GM12872 (cell line): Measurements from ENCODE around the gene MICU1.

Source experiments
- CTCF ChIP-seq: IDR thresholded peaks from 3 replicates; pipeline ENCODE4 v1.5.1; 2011; ENCODE audit warnings: low read depth, mild to moderate bottlenecking, low read length, moderate library complexity; ENCODE audit not compliant: insufficient read depth

The MICU1 gene

DNA sequence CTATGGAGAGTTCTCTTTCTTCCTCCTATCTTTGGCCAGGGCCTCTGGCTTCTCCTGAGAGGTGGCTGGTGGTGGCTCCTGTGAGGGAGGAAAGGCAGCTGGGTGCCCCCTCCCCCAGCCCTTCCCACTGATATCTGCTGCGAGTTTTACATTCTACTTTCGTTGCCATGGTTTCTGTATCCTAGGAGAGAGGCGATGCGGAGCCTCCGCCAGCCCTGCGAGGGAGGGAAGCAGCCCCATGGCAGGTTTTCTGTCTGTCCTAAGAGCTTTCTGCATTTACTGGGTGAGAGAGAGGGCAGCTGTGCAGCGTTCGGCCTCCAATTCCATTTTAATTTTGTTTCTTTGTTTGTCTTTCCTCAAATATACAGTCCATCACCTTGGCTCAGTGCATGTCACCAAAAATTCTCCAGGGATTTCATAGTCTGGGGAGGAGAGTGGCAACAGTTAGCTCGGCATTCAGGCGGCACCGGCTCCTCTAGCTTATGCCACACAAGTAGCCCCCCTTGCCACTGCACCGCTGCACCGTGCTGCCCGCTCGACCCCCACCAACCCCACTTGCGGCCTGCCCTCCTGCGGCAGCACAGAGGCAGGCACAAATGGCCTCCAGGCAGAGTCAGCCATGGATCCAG lies 291.6 kb downstream of the MICU1 start:
- TF ChIP-seq CTCF, result no peak

- no peak for TF ChIP-seq CTCF
These were observed 292.5 kb downstream of the MICU1 start for GRCh38 chr10:72333112-72334015.

DNA sequence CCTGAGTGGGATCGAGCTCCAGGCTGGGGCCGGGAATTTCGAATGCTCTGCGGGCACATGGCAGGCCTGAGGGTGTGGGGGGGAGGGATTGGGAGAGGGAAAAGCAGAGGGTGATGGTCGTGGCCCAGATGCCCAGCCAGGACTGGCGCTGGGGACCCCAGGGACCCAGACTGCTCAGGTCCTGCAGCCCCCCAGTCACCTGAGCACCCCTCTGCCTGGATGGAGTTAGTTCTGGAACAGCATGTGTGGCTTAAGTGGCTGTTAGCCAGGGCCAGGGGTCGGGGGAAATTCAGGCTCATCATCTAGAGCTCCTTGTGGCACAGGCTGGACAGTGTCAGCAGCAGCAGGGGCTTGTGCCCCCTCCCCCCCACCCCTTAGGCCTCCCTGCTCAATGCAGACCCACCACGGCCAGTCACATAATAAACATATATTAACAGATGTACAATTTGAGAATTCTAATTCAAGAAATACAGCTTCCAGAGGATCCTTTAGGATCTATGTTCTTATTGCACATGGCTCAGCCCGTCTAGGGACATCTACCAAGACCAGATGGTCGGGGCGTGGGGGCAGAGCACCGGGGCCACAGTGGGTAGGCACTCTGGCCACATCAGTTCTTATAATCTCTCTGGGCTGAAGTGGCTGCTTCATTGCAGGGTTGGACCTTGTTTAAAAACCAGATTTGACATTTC lies 293.3 kb downstream of the MICU1 start:
- no peak for TF ChIP-seq CTCF

- TF ChIP-seq CTCF, result peak; percentile 51
These were observed 294.1 kb downstream of the MICU1 start for GRCh38 chr10:72331575-72332422.

DNA sequence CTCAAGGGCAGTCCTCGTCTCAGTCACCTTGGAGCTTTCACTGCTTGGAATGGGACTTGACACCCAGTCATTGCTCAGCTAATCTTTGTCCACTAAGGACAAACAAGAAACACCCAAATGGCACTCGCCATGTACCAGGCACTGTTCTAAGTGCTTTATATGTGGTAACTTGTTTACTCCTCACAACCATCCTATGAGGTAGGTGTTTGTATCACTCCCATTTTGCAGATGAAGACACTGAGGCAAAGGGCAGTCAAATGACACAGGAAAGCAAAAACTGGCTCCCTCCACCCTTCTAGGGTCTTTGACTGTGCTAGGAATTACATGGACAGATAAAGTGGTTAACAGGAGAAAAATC lies 295.8 kb downstream of the MICU1 start:
- TF ChIP-seq CTCF, result no peak

DNA sequence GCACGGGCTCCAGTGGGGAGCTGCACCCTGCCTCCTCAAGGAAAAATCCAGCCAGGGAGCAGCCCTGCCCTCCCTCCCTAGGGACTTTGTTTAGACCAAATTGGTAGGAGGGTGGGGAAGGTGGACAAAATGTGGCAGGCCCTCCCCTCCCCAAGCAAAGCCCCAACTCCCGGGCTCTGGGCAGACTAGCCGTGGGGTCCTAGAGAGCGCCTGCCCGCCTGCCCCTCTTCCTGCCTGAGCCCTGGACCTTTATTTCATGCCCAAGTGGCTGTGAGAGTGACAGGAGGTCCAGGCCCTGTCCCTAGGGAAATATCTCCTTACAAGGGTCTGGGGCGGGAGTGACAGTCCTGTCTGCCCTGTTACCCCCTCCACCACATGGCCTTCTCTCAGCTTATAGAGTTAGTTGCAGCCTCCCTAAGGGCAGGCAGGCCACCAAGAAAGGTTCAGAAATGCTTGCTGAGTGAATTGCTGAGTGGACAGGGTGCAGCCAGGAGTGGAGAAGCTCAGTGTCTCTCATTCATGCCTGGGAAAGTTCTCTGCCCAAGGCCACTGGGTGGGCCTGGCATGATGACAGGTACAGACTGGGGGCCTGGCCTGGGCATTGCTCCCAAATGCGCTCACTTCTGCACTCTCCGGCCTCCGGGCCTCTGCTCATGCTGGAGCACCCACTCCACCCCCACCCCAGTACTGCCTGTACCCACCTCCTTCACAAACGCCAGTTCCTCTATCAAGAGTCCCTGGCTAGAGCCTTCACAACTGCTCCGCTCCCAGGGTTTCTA lies 296.4 kb downstream of the MICU1 start:
- TF ChIP-seq CTCF, result no peak
